WERI-Rb-1 (cell line): ENCODE measurements around the gene SPTBN2.

ENCODE experiments used
- DNase-seq: peaks from one replicate; pipeline ENCODE4 v3.0.0-alpha.2; 2020
- H3K27ac ChIP-seq: fragments of 250-450 bp; sonication (Bioruptor Pico); 2 replicates; pipeline ENCODE4 v1.5.1; 2020; ENCODE audit warnings: mild to moderate bottlenecking, moderate library complexity
- H3K27me3 ChIP-seq: fragments of 250-450 bp; sonication (Bioruptor Pico); 2 replicates; pipeline ENCODE4 v1.5.1; 2021; ENCODE audit warnings: mild to moderate bottlenecking, low read depth, moderate library complexity; ENCODE audit not compliant: insufficient read depth, severe bottlenecking
- H3K36me3 ChIP-seq: fragments of 250-450 bp; sonication (Bioruptor Pico); 2 replicates; pipeline ENCODE4 v1.5.1; 2020; ENCODE audit warnings: mild to moderate bottlenecking, moderate library complexity
- H3K4me3 ChIP-seq: 2 replicates; pipeline ENCODE4 v1.5.1; 2011; ENCODE audit warnings: low read depth, mild to moderate bottlenecking, control low read depth, low read length
- H3K9me3 ChIP-seq: fragments of 250-450 bp; sonication (Bioruptor Pico); 2 replicates; pipeline ENCODE4 v1.5.1; 2021; ENCODE audit warnings: mild to moderate bottlenecking, moderate library complexity; ENCODE audit not compliant: severe bottlenecking
- CTCF ChIP-seq: IDR thresholded peaks from 2 replicates; pipeline ENCODE4 v1.5.1; 2011; ENCODE audit warnings: low read depth, mild to moderate bottlenecking, control low read depth, inconsistent platforms, low read length

The SPTBN2 gene

GRCh38 chr11:66686801-66687750 is 41.9 kb downstream of the SPTBN2 start:
- H3K9me3 ChIP-seq, result no peaks in the 10 kb centered on the region
- no peak for DNase-seq
- no peak overlapping the region for H3K27ac ChIP-seq
- H3K36me3 ChIP-seq, result peaks cover 65% of the 10 kb centered on the region
- no peak overlapping the region for H3K4me3 ChIP-seq
- no peak for TF ChIP-seq CTCF
- H3K27me3 ChIP-seq, result no peaks in the 10 kb centered on the region

DNA sequence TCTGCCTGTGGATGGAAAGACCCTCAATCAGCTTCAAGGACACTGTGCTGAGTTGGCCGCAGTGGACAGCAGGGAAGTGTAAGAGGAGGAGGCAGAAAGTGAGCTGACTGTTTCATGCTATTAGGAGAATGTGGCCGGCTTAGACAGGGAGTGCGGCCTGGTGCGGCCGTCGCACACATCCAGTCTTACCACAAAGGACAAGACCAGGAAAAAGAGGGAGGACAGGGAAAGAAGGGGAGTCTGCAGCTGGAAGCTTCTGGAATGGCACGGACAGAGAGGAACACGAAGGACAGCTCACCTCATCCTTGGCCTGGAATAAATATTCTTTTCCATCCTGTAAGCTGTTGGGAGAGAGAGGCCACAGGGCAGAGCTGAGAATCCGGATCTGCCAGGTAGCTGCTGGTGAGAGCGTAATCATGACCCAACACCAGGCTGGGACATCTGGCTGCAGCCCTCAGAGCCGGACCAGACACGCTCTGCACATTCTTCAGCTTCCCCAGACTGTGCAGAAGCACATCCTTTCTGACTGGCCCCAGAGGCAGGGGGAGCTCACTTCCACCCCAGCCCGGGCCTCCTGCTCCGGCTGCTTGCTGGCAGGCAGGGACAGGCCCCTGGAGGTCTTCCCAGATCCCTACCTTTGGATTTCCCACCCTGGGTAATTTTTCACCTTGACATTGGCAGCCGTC is 42.8 kb downstream of the SPTBN2 start:
- DNase-seq, result no peak
- no peaks in the 10 kb centered on the region for H3K9me3 ChIP-seq
- H3K4me3 ChIP-seq, result no peak overlapping the region
- no peaks in the 10 kb centered on the region for H3K27me3 ChIP-seq
- H3K36me3 ChIP-seq, result peaks cover 57% of the 10 kb centered on the region
- no peak overlapping the region for H3K27ac ChIP-seq
- TF ChIP-seq CTCF, result no peak

- no peak for DNase-seq
- H3K36me3 ChIP-seq, result peaks cover 53% of the 10 kb centered on the region
Measured at GRCh38 chr11:66685276-66686099, 43.5 kb downstream of the SPTBN2 start.

GRCh38 chr11:66684635-66685034 is 44.4 kb downstream of the SPTBN2 start:
- Histone ChIP-seq H3K27ac (no peak overlapping the region), H3K27me3 (no peaks in the 10 kb centered on the region)
- DNase-seq, result no peak

More at GRCh38 chr11:66685276-66686099, 43.5 kb downstream of the SPTBN2 start:
- no peaks in the 10 kb centered on the region for H3K9me3 ChIP-seq
- no peaks in the 10 kb centered on the region for H3K27me3 ChIP-seq
- H3K4me3 ChIP-seq, result no peak overlapping the region
- no peak for TF ChIP-seq CTCF
- H3K27ac ChIP-seq, result no peak overlapping the region

More at GRCh38 chr11:66684635-66685034, 44.4 kb downstream of the SPTBN2 start:
- H3K9me3 ChIP-seq, result no peaks in the 10 kb centered on the region
- peaks cover 44% of the 10 kb centered on the region for H3K36me3 ChIP-seq
- no peak for TF ChIP-seq CTCF
- no peak overlapping the region for H3K4me3 ChIP-seq
